GM12892 (cell line): ENCODE measurements around the gene C11orf16.

Source experiments
- DNase-seq: peaks from one replicate; pipeline ENCODE4 v3.0.0; 2011; ENCODE audit not compliant: insufficient read length
- FAIRE-seq: peaks from 2 replicates; lab custom pipeline; 2011; peaks lifted over from hg19 to GRCh38; lab: Jason Lieb, UNC
- POLR2A ChIP-seq: IDR thresholded peaks from 2 replicates; pipeline ENCODE4 v1.6.1; 2011; ENCODE audit warnings: low read depth, low read length, control low read depth
- POLR2AphosphoS5 ChIP-seq: IDR thresholded peaks from 2 replicates; pipeline ENCODE4 v1.6.1; 2011; ENCODE audit warnings: low read depth, low read length, control low read depth
- TAF1 ChIP-seq: IDR thresholded peaks from 2 replicates; pipeline ENCODE4 v1.6.1; 2011; ENCODE audit warnings: low read depth, mild to moderate bottlenecking, control low read depth, low read length, borderline replicate concordance

C11orf16 gene

DNA sequence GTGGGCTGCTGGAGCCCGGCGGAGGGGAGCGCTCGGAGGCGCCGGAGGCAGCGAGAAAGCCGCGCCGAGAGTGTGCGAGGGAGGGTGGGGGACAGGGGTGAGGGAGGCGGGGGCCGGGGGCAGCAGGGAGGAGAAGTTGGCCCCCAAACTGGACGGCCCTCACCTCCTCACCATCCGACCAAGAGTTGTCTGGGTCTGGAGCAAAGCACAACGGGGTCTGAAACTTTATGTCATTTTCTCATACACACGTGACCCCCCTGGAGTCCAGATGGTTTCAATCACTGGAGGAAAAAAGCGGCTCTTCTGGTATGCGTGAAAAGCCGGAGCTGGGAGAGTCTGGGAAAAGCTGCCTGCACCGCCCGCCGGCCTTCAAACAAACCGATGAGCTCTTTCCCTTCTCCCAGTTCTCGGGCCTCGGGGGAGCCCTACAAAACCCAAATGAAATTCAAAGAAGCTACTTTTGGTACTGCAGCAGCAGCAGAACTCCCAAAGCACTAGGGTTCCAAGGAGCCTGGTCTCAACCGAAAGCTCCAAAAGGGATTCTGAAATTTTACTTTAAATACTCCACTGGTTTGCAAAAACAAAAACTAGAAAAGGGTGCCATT is 61.5 kb downstream of the C11orf16 start:
- FAIRE-seq (no peak), DNase-seq (no peak)
- TF ChIP-seq POLR2A (no peak), POLR2AphosphoS5 (no peak), TAF1 (no peak)

DNA sequence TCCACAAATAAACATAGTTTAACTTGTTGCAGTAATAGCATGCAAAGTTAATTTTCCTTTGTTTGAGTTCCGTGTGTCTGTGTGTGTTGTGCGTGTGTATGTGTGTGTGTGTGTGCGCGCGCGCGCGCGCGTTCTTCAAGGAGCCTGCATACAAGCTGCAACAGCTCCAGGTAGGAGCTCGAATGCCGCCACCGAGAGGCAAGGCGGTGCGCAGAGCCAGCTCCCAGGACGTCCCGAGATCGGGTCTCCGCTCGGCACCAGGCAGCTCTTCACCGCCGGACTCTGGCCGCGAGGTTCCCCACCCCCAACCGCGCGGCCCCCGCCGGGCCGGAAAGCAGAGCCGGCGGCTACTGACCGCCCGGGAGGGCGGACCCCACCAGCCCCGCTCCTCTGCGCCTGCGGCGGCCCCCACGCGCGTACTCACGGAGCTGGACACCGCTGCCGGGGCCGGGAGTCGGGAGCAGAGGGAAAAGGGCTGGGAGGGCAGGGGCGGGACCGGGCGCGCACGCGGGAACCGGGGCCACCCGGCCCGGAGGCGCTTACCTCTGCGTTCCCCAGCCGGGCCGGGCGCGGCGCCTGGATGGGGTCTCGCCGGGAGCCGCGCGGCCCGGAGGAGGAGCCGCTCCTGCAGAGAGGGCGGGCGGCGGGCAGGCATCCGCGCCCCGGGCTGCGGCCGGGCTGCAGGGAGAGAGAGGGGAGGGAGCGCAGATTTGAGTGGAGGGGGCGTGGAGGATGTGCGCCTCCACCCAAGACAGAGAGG is 62.2 kb downstream of the C11orf16 start:
- TF ChIP-seq TAF1 (no peak), POLR2A (no peak), POLR2AphosphoS5 (no peak)

More for the DNA sequence above, 62.2 kb downstream of the C11orf16 start:
- FAIRE-seq (peak; percentile 88), DNase-seq (peak; percentile 32)
